K562 (cell line): ENCODE results near the gene STIM1. TPM values are rescaled to one million over a fixed set of nuclear protein-coding genes. Genes with fewer than 3 reads are reported as not detected.

Experiments
- CBFA2T3 ChIP-seq: fragments of 450-650 bp; IDR thresholded peaks from 2 replicates; pipeline ENCODE4 v1.6.1; 2017
- E2F5 ChIP-seq: sonication (generic); formaldehyde crosslinking; IDR thresholded peaks from 2 replicates; pipeline ENCODE4 v1.8.0; 2022; ENCODE audit warnings: mild to moderate bottlenecking, missing genetic modification reagents
- ETS1 ChIP-seq: conservative IDR thresholded peaks from 2 replicates; pipeline ENCODE4 v1.6.1; 2011; ENCODE audit warnings: low read depth, mild to moderate bottlenecking, low read length; ENCODE audit not compliant: control insufficient read depth
- MCM5 ChIP-seq: fragments of 450-650 bp; IDR thresholded peaks from 2 replicates; pipeline ENCODE4 v1.6.1; 2016; ENCODE audit warnings: low read depth
- NR1H2 ChIP-seq: sonication (generic); formaldehyde crosslinking; IDR thresholded peaks from 2 replicates; pipeline ENCODE4 v1.4.0; 2020; ENCODE audit warnings: mild to moderate bottlenecking, missing genetic modification reagents
- NR2C2 ChIP-seq, 2 experiments: fragments of 200-800 bp in 1 of 2; sonication (Bioruptor generic) in 1 of 2; sonication (generic) in 1 of 2; formaldehyde crosslinking in 1 of 2; IDR thresholded peaks; 2 replicates each; pipeline versions ENCODE4 v1.6.1 to v1.8.0; 2016 to 2022; ENCODE audit warnings: mild to moderate bottlenecking in 1 of 2, missing compliant biosample characterization in 1 of 2, missing genetic modification characterization in 1 of 2, missing genetic modification reagents in 1 of 2
- RERE ChIP-seq: sonication (generic); formaldehyde crosslinking; IDR thresholded peaks from 2 replicates; pipeline ENCODE4 v1.8.0; 2023; ENCODE audit warnings: missing genetic modification reagents, mild to moderate bottlenecking, borderline replicate concordance
- SREBF1 ChIP-seq: fragments of 150-350 bp; IDR thresholded peaks from 2 replicates; pipeline ENCODE4 v1.6.1; 2014; ENCODE audit warnings: antibody characterized with exemption, low read depth, low read length, borderline replicate concordance
- ZBTB33 ChIP-seq: sonication (generic); formaldehyde crosslinking; IDR thresholded peaks from 2 replicates; pipeline ENCODE4 v1.8.1; 2023; ENCODE audit warnings: mild to moderate bottlenecking, missing genetic modification reagents
- ZNF197 ChIP-seq: fragments of 200-800 bp; sonication (Bioruptor generic); IDR thresholded peaks from 2 replicates; pipeline ENCODE4 v1.6.1; 2016; ENCODE audit warnings: low read depth, missing genetic modification characterization, missing compliant biosample characterization
- ZNF24 ChIP-seq: fragments of 450-650 bp; IDR thresholded peaks from 2 replicates; pipeline ENCODE4 v1.6.1; 2016
- ZNF518B ChIP-seq: fragments of 250-450 bp; sonication (Bioruptor Pico); IDR thresholded peaks from 2 replicates; pipeline ENCODE4 v1.5.0; 2021; ENCODE audit warnings: mild to moderate bottlenecking, moderate library complexity
- polyA plus RNA-seq, 8 experiments: library from polyadenylated mRNA; depleted of rRNA in 4 of 8; stranded (reverse) in 5 of 8; unstranded in 3 of 8; fragments of >200 nt; fragmentation: Nextera tagmentation in 2 of 8; fragmentation: Illumina TruSeq in 1 of 8; extraction: Ambion mirVana in 2 of 8; extraction: Trizol in 1 of 8; gene quantifications; 2 replicates each; pipeline versions ENCODE4 v1.2.1 to v1.2.3, GENCODE V29; 2011 to 2014; ENCODE audit warnings: inconsistent platforms in 1 of 8, missing spikeins in 1 of 8
- total RNA-seq, 7 experiments: library from RNA; depleted of rRNA in 6 of 7; stranded (reverse); fragments of >200 nt in 6 of 7; fragmentation: Illumina TruSeq in 2 of 7; extraction: Trizol in 2 of 7; gene quantifications; 2 replicates each; pipeline versions ENCODE4 v1.2.1 to v1.2.3, GENCODE V29; 2011 to 2021; ENCODE audit warnings: low replicate concordance in 1 of 7

STIM1 gene
- total and polyA plus RNA-seq, 9 of the 15 experiments (the other 6 are each of a cell fraction or from before 2014, with no cell fraction given), result 7.7 to 50.5 (median 22.5) TPM

GRCh38 chr11:3808861-3809623, 46.4 kb upstream of the STIM1 start (continued):
- TF ChIP-seq RERE, result no peak
- TF ChIP-seq ETS1, result no peak
- 0 out of 2 replicates have a peak, but pooled peaks have one; percentile 40 for TF ChIP-seq ZBTB33 (CRISPR knock-in tag)
- no peak for TF ChIP-seq CBFA2T3
- TF ChIP-seq MCM5, result no peak
- no peak for TF ChIP-seq ZNF197 (CRISPR knock-in tag)
- TF ChIP-seq ZNF518B (CRISPR knock-in tag), result no peak
- no peak for TF ChIP-seq SREBF1
- TF ChIP-seq ZNF24, result no peak
- no peak for TF ChIP-seq NR2C2 (CRISPR knock-in tag; IDR thresholded peaks at IDR 0.05)
- no peak for TF ChIP-seq NR2C2 (tag; IDR thresholded peaks at IDR 0.05)
- TF ChIP-seq NR1H2 (CRISPR knock-in tag), result no peak
- TF ChIP-seq E2F5 (CRISPR knock-in tag), result 0 out of 2 replicates have a peak, but pooled peaks have one; percentile 51
